GM12878 (cell line): ENCODE measurements around the gene MDFIC2. TPM values are rescaled to one million over a fixed set of nuclear protein-coding genes. Genes with fewer than 3 reads are reported as not detected.

ENCODE experiments used
- ATAC-seq: fragments of 200-7000 bp; cut with Tn5 transposase; 3 replicates; pipeline ENCODE4 v1.9.1; 2020; ENCODE audit warnings: mild to moderate bottlenecking, moderate library complexity
- BruUV-seq: library from RNA; stranded (reverse); fragments of 400-500 nt; replicated peaks from 2 replicates; lab custom pipeline; 2021; lab: Mats Ljungman, UMichigan
- CTCF ChIA-PET: fragments of 300-600 bp; sonication (Branson Sonifier 250); formaldehyde crosslinking; extraction: SDS; loops from one replicate; lab custom pipeline; 2021; ENCODE audit warnings: inconsistent platforms; lab: Yijun Ruan, JAX
- POLR2A ChIA-PET: fragments of 350-600 bp; formaldehyde crosslinking; extraction: SDS; loops from one replicate; lab custom pipeline; 2021; ENCODE audit warnings: inconsistent platforms; lab: Charles Lee
- RAD21 ChIA-PET: fragments of 300-600 bp; sonication (Branson Sonifier 250); formaldehyde crosslinking; loops from one replicate; lab custom pipeline; 2023; ENCODE audit warnings: antibody characterized with exemption; ENCODE audit not compliant: unreplicated experiment; lab: Charles Lee
- SMC1A ChIA-PET: fragments of 300-600 bp; sonication (Branson Sonifier 250); formaldehyde crosslinking; loops from one replicate; lab custom pipeline; 2023; ENCODE audit not compliant: unreplicated experiment, uncharacterized antibody; lab: Charles Lee
- DNase-seq: peaks from one replicate; pipeline ENCODE4 v3.0.0-alpha.2; 2011; ENCODE audit warnings: low read depth, low spot score
- FAIRE-seq: peaks from 3 replicates; lab custom pipeline; 2011; peaks lifted over from hg19 to GRCh38; lab: Jason Lieb, UNC
- H2AFZ ChIP-seq: 2 replicates; pipeline ENCODE4 v1.6.0; 2011; ENCODE audit warnings: low read depth, low read length, control low read depth; ENCODE audit not compliant: control insufficient read depth
- H3K27ac ChIP-seq: 2 replicates; pipeline ENCODE4 v1.5.1; 2011; ENCODE audit warnings: control low read depth; ENCODE audit not compliant: control insufficient read depth, insufficient read depth
- H3K27me3 ChIP-seq, 2 experiments: replicated peaks in 1 of 2; 2 replicates each; pipeline versions ENCODE4 v1.6.0 to v1.6.1; 2011; ENCODE audit warnings: low read length in 1 of 2; ENCODE audit not compliant: control insufficient read depth in 2 of 2, insufficient read depth in 2 of 2
- H3K36me3 ChIP-seq, 2 experiments: 2 replicates each; pipeline ENCODE4 v1.5.1; 2011; ENCODE audit warnings: low read length in 1 of 2; ENCODE audit not compliant: control insufficient read depth in 2 of 2, insufficient read depth in 2 of 2
- H3K4me1 ChIP-seq: 2 replicates; pipeline ENCODE4 v1.6.1; 2011; ENCODE audit warnings: mild to moderate bottlenecking, low read length, moderate library complexity, mixed read lengths; ENCODE audit not compliant: control insufficient read depth, insufficient read depth
- H3K4me2 ChIP-seq: 2 replicates; pipeline ENCODE4 v1.6.0; 2011; ENCODE audit warnings: control low read depth; ENCODE audit not compliant: control insufficient read depth, insufficient read depth
- H3K4me3 ChIP-seq: fragments of 200-600 bp; sonication (generic); 2 replicates; pipeline ENCODE4 v1.5.1; 2016
- H3K79me2 ChIP-seq: 2 replicates; pipeline ENCODE4 v1.6.0; 2011; ENCODE audit warnings: low read length; ENCODE audit not compliant: control insufficient read depth, insufficient read depth
- H3K9ac ChIP-seq: 2 replicates; pipeline ENCODE4 v1.8.0; 2011; ENCODE audit warnings: low read length, control low read depth, mixed read lengths; ENCODE audit not compliant: control insufficient read depth, insufficient read depth
- H3K9me3 ChIP-seq: replicated peaks from 3 replicates; pipeline ENCODE4 v1.5.1; 2011; ENCODE audit warnings: mild to moderate bottlenecking, low read length; ENCODE audit not compliant: control insufficient read depth, insufficient read depth
- H4K20me1 ChIP-seq: 2 replicates; pipeline ENCODE4 v1.6.0; 2011; ENCODE audit not compliant: control insufficient read depth, insufficient read depth
- ASH2L ChIP-seq: fragments of 300-600, 200-600 bp; sonication (generic); IDR thresholded peaks from 2 replicates; pipeline ENCODE4 v1.6.1; 2017; ENCODE audit warnings: low read depth, mild to moderate bottlenecking, borderline replicate concordance
- CHD2 ChIP-seq: IDR thresholded peaks from 2 replicates; pipeline ENCODE4 v1.6.1; 2011; ENCODE audit warnings: low read depth, low read length, improper control_type of control experiment, borderline replicate concordance
- CREB1 ChIP-seq: IDR thresholded peaks from 2 replicates; pipeline ENCODE4 v1.6.1; 2012; ENCODE audit warnings: low read depth, mild to moderate bottlenecking, inconsistent platforms
- EED ChIP-seq: sonication (generic); IDR thresholded peaks from 2 replicates; pipeline ENCODE4 v1.6.1; 2016; ENCODE audit warnings: antibody characterized with exemption, low read depth
- EGR1 ChIP-seq, 2 experiments: IDR thresholded peaks; 1 replicate in 1 of 2; 2 replicates in 1 of 2; pipeline ENCODE4 v1.6.1; 2011 to 2012; ENCODE audit warnings: low read depth in 2 of 2, low read length in 2 of 2, borderline replicate concordance in 1 of 2, mild to moderate bottlenecking in 1 of 2, moderate library complexity in 1 of 2
- HCFC1 ChIP-seq: fragments of 150-350 bp; IDR thresholded peaks from 2 replicates; pipeline ENCODE4 v1.6.1; 2014; ENCODE audit warnings: low read length
- RFX5 ChIP-seq: IDR thresholded peaks from 2 replicates; pipeline ENCODE4 v1.6.1; 2011; ENCODE audit warnings: low read depth, low read length, improper control_type of control experiment
- USF1 ChIP-seq: IDR thresholded peaks from 2 replicates; pipeline ENCODE4 v1.6.1; 2011; ENCODE audit warnings: borderline replicate concordance, low read depth, mild to moderate bottlenecking, moderate library complexity, mixed read lengths, low read length; ENCODE audit not compliant: insufficient read depth; ENCODE audit errors: extremely low read length
- in situ Hi-C: fragments of 300-500 bp; cut with MboI; formaldehyde crosslinking; loops from 9 replicates; pipeline ENCODE4 v1.14.3; 2018; ENCODE audit warnings: mixed read lengths
- intact Hi-C: fragments of 100-400 bp; cut with micrococcal nuclease; formaldehyde crosslinking; loops from one replicate; pipeline ENCODE4 v1.14.2; 2022; ENCODE audit not compliant: unreplicated experiment
- polyA plus RNA-seq, 11 experiments: library from polyadenylated mRNA; depleted of rRNA in 4 of 11; unstranded in 6 of 11; stranded (reverse) in 5 of 11; fragments of >200 nt; fragmentation: Nextera tagmentation in 4 of 11; fragmentation: Illumina TruSeq in 1 of 11; extraction: Ambion mirVana in 4 of 11; extraction: Trizol in 1 of 11; gene quantifications; 1 replicate in 1 of 11; 2 replicates in 10 of 11; pipeline versions ENCODE4 v1.2.1 to v1.2.3, GENCODE V29; 2011 to 2016; ENCODE audit warnings: inconsistent platforms in 2 of 11, missing spikeins in 2 of 11, low read depth in 1 of 11
- total RNA-seq, 4 experiments: library from RNA; depleted of rRNA in 3 of 4; stranded (reverse); fragments of >200 nt in 3 of 4; fragmentation: Illumina TruSeq in 1 of 4; extraction: Trizol in 1 of 4; gene quantifications; 2 replicates each; pipeline versions ENCODE4 v1.2.1 to v1.2.3, GENCODE V29; 2013 to 2021

The MDFIC2 gene
- total and polyA plus RNA-seq, 10 of the 15 experiments (the other 5 are each of a cell fraction or from before 2014, with no cell fraction given): not detected

GRCh38 chr3:70201975-70202374, 110.5 kb downstream of the MDFIC2 start:
- no peak for TF ChIP-seq USF1
- TF ChIP-seq ASH2L: no peak
- TF ChIP-seq EED: no peak
- TF ChIP-seq RFX5: no peak
- no peak for TF ChIP-seq EGR1 (IDR thresholded peaks at IDR 0.05; ENCODE audit: borderline replicate concordance in 1 of 2, low read depth in 2 of 2, low read length in 2 of 2)
- TF ChIP-seq HCFC1: no peak
- ATAC-seq (no peak), DNase-seq (no peak), FAIRE-seq (no peak)
- Histone ChIP-seq H3K27ac (no peak overlapping the region), H3K4me3 (no peak overlapping the region), H3K9ac (no peak overlapping the region), H3K79me2 (no peaks in the 10 kb centered on the region), H3K27me3 (no peaks in the 10 kb centered on the region; a peak in 1 of 4 replicates), H3K4me2 (no peak overlapping the region), H4K20me1 (no peaks in the 10 kb centered on the region), H3K36me3 (no peaks in the 10 kb centered on the region), H3K4me1 (no peaks in the 10 kb centered on the region), H3K9me3 (no peaks in the 10 kb centered on the region), H2AFZ (no peak overlapping the region)
- ChIA-PET SMC1A (no interaction called here), POLR2A (no interaction called here), RAD21 (no interaction called here), CTCF (no interaction called here)
- intact Hi-C loops (no loop called here), in situ Hi-C loops (no loop called here)
- no TSS peak for BruUV-seq

- RAD21 ChIA-PET: no interaction called here
- TF ChIP-seq CHD2 (no peak), CREB1 (no peak)
- no peaks in the 10 kb centered on the region for H3K79me2 ChIP-seq
These were observed 122.5 kb downstream of the MDFIC2 start for GRCh38 chr3:70189884-70190473.

More at GRCh38 chr3:70189884-70190473, 122.5 kb downstream of the MDFIC2 start:
- intact Hi-C loops: no loop called here
- DNase-seq: no peak
- no peak overlapping the region for H3K9ac ChIP-seq
- FAIRE-seq: no peak
- no TSS peak for BruUV-seq
- no peak overlapping the region for H2AFZ ChIP-seq
- no peaks in the 10 kb centered on the region for H3K9me3 ChIP-seq
- ATAC-seq: no peak
- H3K27me3 ChIP-seq: no peaks in the 10 kb centered on the region; a peak in 2 of 4 replicates
- no peak overlapping the region for H3K4me2 ChIP-seq
- no peaks in the 10 kb centered on the region for H4K20me1 ChIP-seq
- in situ Hi-C loops: no loop called here
- no peaks in the 10 kb centered on the region for H3K4me1 ChIP-seq
- ChIA-PET POLR2A (no interaction called here), CTCF (no interaction called here), SMC1A (no interaction called here)
- H3K4me3 ChIP-seq: no peak overlapping the region
- H3K27ac ChIP-seq: no peak overlapping the region
- H3K36me3 ChIP-seq: no peaks in the 10 kb centered on the region
